Measurements from ENCODE around the gene TSPAN17.

Gene TSPAN17

DNA sequence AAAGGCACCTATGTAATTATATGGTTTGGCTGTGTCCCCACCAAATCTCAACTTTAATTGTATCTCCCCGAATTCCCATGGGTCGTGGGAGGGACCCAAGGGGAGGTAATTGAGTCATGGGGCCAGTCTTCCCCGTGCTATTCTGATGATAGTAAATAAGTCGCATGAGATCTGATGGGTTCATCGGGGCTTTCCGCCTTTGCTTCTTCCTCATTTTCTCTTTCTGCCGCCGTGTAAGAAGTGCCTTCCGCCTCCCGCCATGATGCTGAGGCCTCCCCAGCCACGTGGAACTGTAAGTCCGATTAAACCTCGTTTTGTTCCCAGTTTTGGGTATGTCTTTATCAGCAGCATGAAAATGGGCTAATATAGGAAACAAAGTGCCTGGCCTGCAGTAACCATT, 56.6 kb downstream of the TSPAN17 start:
- no peaks in the 10 kb centered on the region for H3K4me1 Mint-ChIP-seq
- H3K9me3 Mint-ChIP-seq: no peaks in the 10 kb centered on the region
- no peak for DNase-seq
- no peaks in the 10 kb centered on the region for H3K36me3 Mint-ChIP-seq (ENCODE audit: low read depth)
- peaks cover 32% of the 10 kb centered on the region for H3K27me3 Mint-ChIP-seq
- H3K27ac Mint-ChIP-seq: no peak overlapping the region
- no peak overlapping the region for H3K4me3 Mint-ChIP-seq
- no peak for ATAC-seq

DNA sequence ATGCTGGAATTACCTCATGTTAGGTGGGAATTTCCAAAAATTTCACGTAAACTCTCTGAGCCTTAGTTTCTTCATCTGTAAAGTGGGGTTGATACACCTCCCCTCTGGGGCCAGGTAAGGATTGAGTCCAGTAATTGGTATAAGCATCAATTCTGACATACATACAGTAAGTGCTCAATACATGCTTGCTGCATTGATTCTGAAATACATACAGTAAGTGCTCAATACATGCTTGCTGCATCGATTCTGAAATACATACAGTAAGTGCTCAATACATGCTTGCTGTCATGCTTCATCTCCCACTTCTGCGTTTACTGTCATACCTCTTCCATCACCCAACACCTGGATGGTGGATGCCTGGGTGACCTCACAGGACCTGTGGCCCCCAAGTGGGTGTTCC, 57.1 kb downstream of the TSPAN17 start:
- no peaks in the 10 kb centered on the region for H3K36me3 Mint-ChIP-seq (ENCODE audit: low read depth)
- peaks cover 32% of the 10 kb centered on the region for H3K27me3 Mint-ChIP-seq
- no peak overlapping the region for H3K27ac Mint-ChIP-seq
- H3K4me3 Mint-ChIP-seq: no peak overlapping the region
- ATAC-seq (no peak), DNase-seq (no peak)
- no peaks in the 10 kb centered on the region for H3K9me3 Mint-ChIP-seq
- no peaks in the 10 kb centered on the region for H3K4me1 Mint-ChIP-seq

DNA sequence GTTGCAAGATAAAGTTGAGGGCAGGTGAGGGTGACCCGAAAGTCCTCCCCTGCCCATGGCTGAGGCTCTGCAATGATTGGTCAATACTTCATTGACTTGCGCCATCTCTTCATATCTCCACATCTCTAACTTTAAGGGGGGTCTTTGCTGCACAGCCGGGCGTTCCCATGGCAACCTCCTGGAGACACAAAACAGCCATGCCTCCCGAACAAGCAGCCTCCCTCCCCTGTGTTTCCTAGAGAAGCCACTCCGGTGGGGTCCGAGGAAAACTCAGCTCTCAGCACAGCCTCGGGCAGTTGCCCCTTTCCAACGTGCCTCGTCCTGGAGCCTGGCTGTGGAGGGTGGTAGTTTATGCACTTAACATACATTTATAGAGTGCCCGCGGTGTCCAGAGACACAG, 57.5 kb downstream of the TSPAN17 start:
- Mint-ChIP-seq H3K9me3 (no peaks in the 10 kb centered on the region), H3K27me3 (peaks cover 30% of the 10 kb centered on the region), H3K4me1 (no peaks in the 10 kb centered on the region), H3K36me3 (ENCODE audit: low read depth) (no peaks in the 10 kb centered on the region), H3K4me3 (no peak overlapping the region), H3K27ac (no peak overlapping the region)
- DNase-seq: no peak
- ATAC-seq: no peak

Measured in activated naive CD8-positive, alpha-beta T cell treated with anti-CD3 and anti-CD28 coated beads, Interleukin-2, amount 50 U/mL, for 24 hours (primary cell).